ENCODE measurements around the gene LMOD3. TPM values are rescaled to one million over a fixed set of nuclear protein-coding genes. Genes with fewer than 3 reads are reported as not detected.

Gene LMOD3
- total RNA-seq, 1 experiment from 2014 or later: not detected

DNA sequence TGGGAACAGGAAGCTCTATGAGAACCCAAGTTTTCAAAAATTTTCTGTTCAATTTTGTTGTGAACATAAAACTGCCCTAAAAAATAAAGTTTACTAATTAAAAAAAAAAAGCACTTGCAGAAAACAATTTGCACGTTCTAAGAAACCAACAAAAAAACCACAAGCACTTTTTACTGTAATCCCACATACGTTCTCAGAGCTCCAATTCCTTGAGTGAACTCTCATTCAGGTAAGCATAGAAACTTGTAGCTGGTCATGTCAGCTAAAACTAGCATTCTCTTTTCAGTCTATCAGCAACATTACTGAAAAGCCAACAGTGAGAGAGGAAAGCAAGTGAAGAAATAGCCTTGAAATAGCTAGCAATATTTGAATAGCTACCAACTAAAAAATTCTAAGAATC, 58.8 kb downstream of the LMOD3 start:
- no peak overlapping the region for H3K4me3 ChIP-seq (ENCODE audit: low read depth in 2 of 2, low read length in 2 of 2)
- in situ Hi-C loops (cut with HindIII; ENCODE audit: low pct_unique_long_range_greater_than_20kb, low sequenced_read_pairs): no loop called here
- ATAC-seq (no peak), DNase-seq (ENCODE audit: low read depth, low spot score) (no peak)
- H3K4me1 ChIP-seq (ENCODE audit: control insufficient read depth, insufficient read depth, low read length): no peaks in the 10 kb centered on the region
- H3K27me3 ChIP-seq (ENCODE audit: control insufficient read depth, insufficient read depth, low read length): no peaks in the 10 kb centered on the region
- CTCF ChIA-PET: no interaction called here
- BruUV-seq (replicated peaks): no TSS peak
- no peak overlapping the region for H3K27ac ChIP-seq (ENCODE audit: low read length)
- TF ChIP-seq, protein P1, sequence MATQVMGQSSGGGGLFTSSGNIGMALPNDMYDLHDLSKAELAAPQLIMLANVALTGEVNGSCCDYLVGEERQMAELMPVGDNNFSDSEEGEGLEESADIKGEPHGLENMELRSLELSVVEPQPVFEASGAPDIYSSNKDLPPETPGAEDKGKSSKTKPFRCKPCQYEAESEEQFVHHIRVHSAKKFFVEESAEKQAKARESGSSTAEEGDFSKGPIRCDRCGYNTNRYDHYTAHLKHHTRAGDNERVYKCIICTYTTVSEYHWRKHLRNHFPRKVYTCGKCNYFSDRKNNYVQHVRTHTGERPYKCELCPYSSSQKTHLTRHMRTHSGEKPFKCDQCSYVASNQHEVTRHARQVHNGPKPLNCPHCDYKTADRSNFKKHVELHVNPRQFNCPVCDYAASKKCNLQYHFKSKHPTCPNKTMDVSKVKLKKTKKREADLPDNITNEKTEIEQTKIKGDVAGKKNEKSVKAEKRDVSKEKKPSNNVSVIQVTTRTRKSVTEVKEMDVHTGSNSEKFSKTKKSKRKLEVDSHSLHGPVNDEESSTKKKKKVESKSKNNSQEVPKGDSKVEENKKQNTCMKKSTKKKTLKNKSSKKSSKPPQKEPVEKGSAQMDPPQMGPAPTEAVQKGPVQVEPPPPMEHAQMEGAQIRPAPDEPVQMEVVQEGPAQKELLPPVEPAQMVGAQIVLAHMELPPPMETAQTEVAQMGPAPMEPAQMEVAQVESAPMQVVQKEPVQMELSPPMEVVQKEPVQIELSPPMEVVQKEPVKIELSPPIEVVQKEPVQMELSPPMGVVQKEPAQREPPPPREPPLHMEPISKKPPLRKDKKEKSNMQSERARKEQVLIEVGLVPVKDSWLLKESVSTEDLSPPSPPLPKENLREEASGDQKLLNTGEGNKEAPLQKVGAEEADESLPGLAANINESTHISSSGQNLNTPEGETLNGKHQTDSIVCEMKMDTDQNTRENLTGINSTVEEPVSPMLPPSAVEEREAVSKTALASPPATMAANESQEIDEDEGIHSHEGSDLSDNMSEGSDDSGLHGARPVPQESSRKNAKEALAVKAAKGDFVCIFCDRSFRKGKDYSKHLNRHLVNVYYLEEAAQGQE (IDR thresholded peaks at IDR 0.05; ENCODE audit: insufficient read depth in 1 of 2, low read depth in 2 of 2, low read length in 1 of 2): no peak
- TF ChIP-seq SIN3A (IDR thresholded peaks at IDR 0.05; ENCODE audit: borderline replicate concordance, insufficient read depth, low read depth, low read length): no peak
- no peak for TF ChIP-seq TCF7L2 (IDR thresholded peaks at IDR 0.05; ENCODE audit: low read depth, low read length)
- TF ChIP-seq, protein P2, sequence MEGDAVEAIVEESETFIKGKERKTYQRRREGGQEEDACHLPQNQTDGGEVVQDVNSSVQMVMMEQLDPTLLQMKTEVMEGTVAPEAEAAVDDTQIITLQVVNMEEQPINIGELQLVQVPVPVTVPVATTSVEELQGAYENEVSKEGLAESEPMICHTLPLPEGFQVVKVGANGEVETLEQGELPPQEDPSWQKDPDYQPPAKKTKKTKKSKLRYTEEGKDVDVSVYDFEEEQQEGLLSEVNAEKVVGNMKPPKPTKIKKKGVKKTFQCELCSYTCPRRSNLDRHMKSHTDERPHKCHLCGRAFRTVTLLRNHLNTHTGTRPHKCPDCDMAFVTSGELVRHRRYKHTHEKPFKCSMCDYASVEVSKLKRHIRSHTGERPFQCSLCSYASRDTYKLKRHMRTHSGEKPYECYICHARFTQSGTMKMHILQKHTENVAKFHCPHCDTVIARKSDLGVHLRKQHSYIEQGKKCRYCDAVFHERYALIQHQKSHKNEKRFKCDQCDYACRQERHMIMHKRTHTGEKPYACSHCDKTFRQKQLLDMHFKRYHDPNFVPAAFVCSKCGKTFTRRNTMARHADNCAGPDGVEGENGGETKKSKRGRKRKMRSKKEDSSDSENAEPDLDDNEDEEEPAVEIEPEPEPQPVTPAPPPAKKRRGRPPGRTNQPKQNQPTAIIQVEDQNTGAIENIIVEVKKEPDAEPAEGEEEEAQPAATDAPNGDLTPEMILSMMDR (IDR thresholded peaks at IDR 0.05): no peak
- no peak for TF ChIP-seq POLR2AphosphoS5 (IDR thresholded peaks at IDR 0.05; ENCODE audit: low read depth, low read length)
- H3K36me3 ChIP-seq (ENCODE audit: control insufficient read depth, insufficient read depth, low read length): peaks cover 6% of the 10 kb centered on the region
- H3K9me3 ChIP-seq (ENCODE audit: control insufficient read depth, insufficient read depth, low read depth, low read length): no peaks in the 10 kb centered on the region
- intact Hi-C loops (cut with micrococcal nuclease; ENCODE audit: unreplicated experiment): no loop called here
- POLR2A ChIA-PET: no interaction called here

DNA sequence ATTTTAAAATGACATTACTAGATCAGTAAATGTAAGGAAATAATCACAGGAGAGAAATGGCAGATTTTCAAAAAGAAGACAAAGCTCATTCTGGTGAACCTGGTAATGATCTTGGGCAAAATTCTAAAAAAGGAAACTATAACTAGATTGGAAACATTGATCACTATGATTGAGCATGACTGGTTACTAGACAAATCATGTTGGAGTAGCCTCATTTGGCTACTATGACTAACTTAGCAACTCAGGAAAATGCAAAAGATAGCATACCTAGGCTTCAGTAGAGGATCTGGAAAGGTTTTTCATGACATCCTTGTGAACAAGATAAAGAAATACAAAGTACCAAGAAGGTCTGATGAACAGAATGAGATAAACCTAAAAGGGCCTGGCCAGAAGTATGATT, 62.7 kb downstream of the LMOD3 start:
- TF ChIP-seq POLR2AphosphoS5 (IDR thresholded peaks at IDR 0.05; ENCODE audit: low read depth, low read length): no peak
- no peaks in the 10 kb centered on the region for H3K4me1 ChIP-seq (ENCODE audit: control insufficient read depth, insufficient read depth, low read length)
- ChIA-PET CTCF (no interaction called here), POLR2A (interaction anchor here (0.6 kb wide), 1 partner anchor 1412 kb away, joined by 3 read pairs; no protein-coding TSS in a partner anchor)
- peaks cover 27% of the 10 kb centered on the region for H3K36me3 ChIP-seq (ENCODE audit: control insufficient read depth, insufficient read depth, low read length)
- no peak for ATAC-seq
- no TSS peak for BruUV-seq (replicated peaks)
- in situ Hi-C loops (cut with HindIII; ENCODE audit: low pct_unique_long_range_greater_than_20kb, low sequenced_read_pairs) (no loop called here), intact Hi-C loops (cut with micrococcal nuclease; ENCODE audit: unreplicated experiment) (no loop called here)
- H3K27ac ChIP-seq (ENCODE audit: low read length): no peak overlapping the region
- H3K27me3 ChIP-seq (ENCODE audit: control insufficient read depth, insufficient read depth, low read length): no peaks in the 10 kb centered on the region
- no peak for DNase-seq (ENCODE audit: low read depth, low spot score)
- H3K4me3 ChIP-seq (ENCODE audit: low read depth in 2 of 2, low read length in 2 of 2): no peak overlapping the region
- H3K9me3 ChIP-seq (ENCODE audit: control insufficient read depth, insufficient read depth, low read depth, low read length): no peaks in the 10 kb centered on the region

DNA sequence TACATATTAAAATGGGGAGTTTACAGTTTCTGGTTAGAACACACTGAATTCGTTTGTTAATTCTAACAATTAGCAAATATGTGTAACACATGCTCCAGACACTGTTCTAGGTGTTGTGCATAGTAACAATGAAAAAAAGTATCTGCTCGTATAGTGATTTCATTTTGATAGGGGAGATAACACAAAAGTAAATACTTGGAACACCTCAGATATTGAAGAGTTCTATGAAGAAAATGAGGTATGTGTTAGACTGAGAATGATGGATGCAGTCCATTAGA, 63.5 kb downstream of the LMOD3 start:
- Histone ChIP-seq H3K9me3 (ENCODE audit: control insufficient read depth, insufficient read depth, low read depth, low read length) (no peaks in the 10 kb centered on the region), H3K27me3 (ENCODE audit: control insufficient read depth, insufficient read depth, low read length) (no peaks in the 10 kb centered on the region), H3K27ac (ENCODE audit: low read length) (no peak overlapping the region), H3K36me3 (ENCODE audit: control insufficient read depth, insufficient read depth, low read length) (peaks cover 27% of the 10 kb centered on the region), H3K4me1 (ENCODE audit: control insufficient read depth, insufficient read depth, low read length) (no peaks in the 10 kb centered on the region), H3K4me3 (ENCODE audit: low read depth in 2 of 2, low read length in 2 of 2) (no peak overlapping the region)
- intact Hi-C loops (cut with micrococcal nuclease; ENCODE audit: unreplicated experiment) (no loop called here), in situ Hi-C loops (cut with HindIII; ENCODE audit: low pct_unique_long_range_greater_than_20kb, low sequenced_read_pairs) (no loop called here)
- no TSS peak for BruUV-seq (replicated peaks)
- ChIA-PET CTCF (no interaction called here), POLR2A (no interaction called here)
- ATAC-seq (no peak), DNase-seq (ENCODE audit: low read depth, low spot score) (no peak)
- TF ChIP-seq SIN3A (IDR thresholded peaks at IDR 0.05; ENCODE audit: borderline replicate concordance, insufficient read depth, low read depth, low read length): no peak
- no peak for TF ChIP-seq POLR2AphosphoS5 (IDR thresholded peaks at IDR 0.05; ENCODE audit: low read depth, low read length)
- no peak for TF ChIP-seq TCF7L2 (IDR thresholded peaks at IDR 0.05; ENCODE audit: low read depth, low read length)
- TF ChIP-seq, protein P1 (IDR thresholded peaks at IDR 0.05; ENCODE audit: insufficient read depth in 1 of 2, low read depth in 2 of 2, low read length in 1 of 2): no peak
- TF ChIP-seq, protein P2 (IDR thresholded peaks at IDR 0.05): no peak
